ENCODE data around the gene CD68. TPM values are rescaled to one million over a fixed set of nuclear protein-coding genes. Genes with fewer than 3 reads are reported as not detected.

Gene CD68
- total RNA-seq, 2 experiments from 2014 or later, result 0.44 to 0.54 TPM

DNA sequence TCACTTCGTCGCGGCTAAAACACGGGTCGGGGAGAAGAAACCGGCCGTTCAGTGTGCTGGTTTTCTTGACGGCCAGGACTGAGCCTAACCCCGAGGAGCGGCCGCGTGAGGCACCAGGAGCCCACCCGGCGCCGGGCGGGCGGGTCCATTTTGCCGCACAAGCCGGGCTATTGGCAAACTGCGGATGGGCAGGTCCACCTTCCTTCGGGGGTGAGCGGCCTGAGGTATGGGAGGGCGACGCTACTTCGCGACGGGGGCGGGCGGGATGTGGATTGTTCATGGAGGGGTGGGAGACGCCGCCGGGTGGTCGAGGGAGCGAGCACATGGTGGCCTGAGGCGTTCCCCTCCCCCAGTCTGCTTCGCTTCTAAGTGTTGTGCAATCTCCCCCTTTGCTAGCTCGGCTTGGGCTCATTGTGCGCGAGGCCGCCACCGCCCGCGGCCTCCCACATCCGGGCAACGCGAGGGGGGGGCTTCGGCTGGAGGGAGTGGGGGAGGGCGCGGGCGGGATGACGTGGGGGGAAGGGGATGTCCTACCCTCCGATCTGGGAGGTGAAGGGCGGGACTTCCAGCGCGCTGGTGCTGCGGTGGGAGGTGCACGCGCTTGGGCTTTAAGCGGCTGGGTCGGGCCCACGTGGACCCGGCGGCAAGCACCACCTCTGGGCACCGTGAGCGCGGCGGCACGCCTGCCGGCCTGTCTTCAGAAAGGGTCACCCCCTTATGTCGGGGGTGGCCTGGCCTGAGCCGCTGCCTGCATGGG is 5.9 kb upstream of the CD68 start:
- no peaks in the 10 kb centered on the region for H3K9me3 ChIP-seq (ENCODE audit: low read length)
- intact Hi-C loops (cut with micrococcal nuclease; ENCODE audit: unreplicated experiment), result loop anchor here (1.0 to 5.0 kb wide), 4 partner anchors 41 to 331 kb away; partner anchors contain the start of genes FXR2, GABARAP, TP53 and WRAP53
- peaks cover 33% of the 10 kb centered on the region for H4K20me1 ChIP-seq (ENCODE audit: insufficient read depth, low read length)
- no peak overlapping the region for H2AFZ ChIP-seq (ENCODE audit: low read length)
- H3K36me3 ChIP-seq (ENCODE audit: insufficient read depth, low read length), result peaks cover 91% of the 10 kb centered on the region
- H3K4me1 ChIP-seq (ENCODE audit: insufficient read depth, low read length, poor library complexity, severe bottlenecking), result peaks cover 54% of the 10 kb centered on the region
- no peaks in the 10 kb centered on the region for H3K9me2 ChIP-seq (ENCODE audit: insufficient read depth, low read length)
- peak overlapping the region; percentile 99 for H3K4me3 ChIP-seq (ENCODE audit: low read depth, low read length, poor library complexity, severe bottlenecking)
- no TSS peak for BruUV-seq (replicated peaks)
- peaks cover 46% of the 10 kb centered on the region for H3K79me2 ChIP-seq (ENCODE audit: insufficient read depth, low read depth, low read length)
- POLR2A ChIA-PET, result interaction anchor here (0.6 to 1.2 kb wide), 4 partner anchors 10 to 13 kb away, joined by 3 to 5 read pairs (median 3); partner anchors contain the start of gene MPDU1
- H3K4me2 ChIP-seq (ENCODE audit: low read length), result peak overlapping the region; percentile 88
- DNase-seq (ENCODE audit: low spot score), result peak; percentile 92
- TF ChIP-seq, protein P1, sequence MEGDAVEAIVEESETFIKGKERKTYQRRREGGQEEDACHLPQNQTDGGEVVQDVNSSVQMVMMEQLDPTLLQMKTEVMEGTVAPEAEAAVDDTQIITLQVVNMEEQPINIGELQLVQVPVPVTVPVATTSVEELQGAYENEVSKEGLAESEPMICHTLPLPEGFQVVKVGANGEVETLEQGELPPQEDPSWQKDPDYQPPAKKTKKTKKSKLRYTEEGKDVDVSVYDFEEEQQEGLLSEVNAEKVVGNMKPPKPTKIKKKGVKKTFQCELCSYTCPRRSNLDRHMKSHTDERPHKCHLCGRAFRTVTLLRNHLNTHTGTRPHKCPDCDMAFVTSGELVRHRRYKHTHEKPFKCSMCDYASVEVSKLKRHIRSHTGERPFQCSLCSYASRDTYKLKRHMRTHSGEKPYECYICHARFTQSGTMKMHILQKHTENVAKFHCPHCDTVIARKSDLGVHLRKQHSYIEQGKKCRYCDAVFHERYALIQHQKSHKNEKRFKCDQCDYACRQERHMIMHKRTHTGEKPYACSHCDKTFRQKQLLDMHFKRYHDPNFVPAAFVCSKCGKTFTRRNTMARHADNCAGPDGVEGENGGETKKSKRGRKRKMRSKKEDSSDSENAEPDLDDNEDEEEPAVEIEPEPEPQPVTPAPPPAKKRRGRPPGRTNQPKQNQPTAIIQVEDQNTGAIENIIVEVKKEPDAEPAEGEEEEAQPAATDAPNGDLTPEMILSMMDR (conservative IDR thresholded peaks at IDR 0.05; ENCODE audit: low read length), result no peak
- no peak for TF ChIP-seq EZH2phosphoT487 (IDR thresholded peaks at IDR 0.05; ENCODE audit: borderline replicate concordance, low read depth, low read length)
- CTCF ChIA-PET (ENCODE audit: unreplicated experiment), result no interaction called here
- peak overlapping the region; percentile 94 for H3K27ac ChIP-seq (ENCODE audit: low read depth, low read length, poor library complexity, severe bottlenecking)

DNA sequence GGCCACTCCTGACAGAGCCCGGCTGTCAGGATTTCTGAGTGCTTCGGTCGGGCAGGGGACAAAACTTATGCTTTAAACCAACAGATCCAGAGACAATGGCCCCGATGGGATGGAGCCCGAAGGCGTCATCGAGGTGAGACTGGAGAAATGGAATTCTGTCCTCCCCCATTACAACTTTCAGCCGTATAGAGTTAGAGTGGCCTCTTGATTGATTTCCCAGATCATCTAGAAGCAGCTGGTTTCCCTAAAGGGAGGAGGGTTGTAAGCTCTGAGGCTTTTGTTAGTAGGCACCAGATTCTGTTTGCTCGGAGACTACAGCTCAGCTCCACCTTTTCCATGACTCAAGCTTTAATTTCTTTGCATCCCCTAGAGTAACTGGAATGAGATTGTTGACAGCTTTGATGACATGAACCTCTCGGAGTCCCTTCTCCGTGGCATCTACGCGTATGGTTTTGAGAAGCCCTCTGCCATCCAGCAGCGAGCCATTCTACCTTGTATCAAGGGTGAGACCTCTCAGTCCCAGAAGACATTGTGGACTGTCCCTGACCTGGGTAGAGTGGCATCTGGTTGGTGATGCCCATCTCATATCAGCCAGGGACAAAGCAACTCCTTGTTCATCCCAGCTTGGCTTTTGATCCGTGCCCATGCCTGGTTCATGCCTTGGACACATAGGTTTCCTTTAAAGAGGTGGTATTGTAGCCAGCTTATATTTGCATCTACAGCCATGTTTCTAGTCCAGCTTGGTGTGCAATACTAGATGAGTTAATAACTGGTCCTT is 5.1 kb upstream of the CD68 start:
- Histone ChIP-seq H3K4me1 (ENCODE audit: insufficient read depth, low read length, poor library complexity, severe bottlenecking) (peaks cover 63% of the 10 kb centered on the region), H4K20me1 (ENCODE audit: insufficient read depth, low read length) (peaks cover 33% of the 10 kb centered on the region), H3K9me3 (ENCODE audit: low read length) (no peaks in the 10 kb centered on the region), H3K79me2 (ENCODE audit: insufficient read depth, low read depth, low read length) (peaks cover 46% of the 10 kb centered on the region), H3K9me2 (ENCODE audit: insufficient read depth, low read length) (no peaks in the 10 kb centered on the region), H2AFZ (ENCODE audit: low read length) (no peak overlapping the region), H3K4me2 (ENCODE audit: low read length) (peak overlapping the region; percentile 88), H3K4me3 (ENCODE audit: low read depth, low read length, poor library complexity, severe bottlenecking) (peak overlapping the region; percentile 99), H3K27ac (ENCODE audit: low read depth, low read length, poor library complexity, severe bottlenecking) (peak overlapping the region; percentile 94), H3K36me3 (ENCODE audit: insufficient read depth, low read length) (peaks cover 92% of the 10 kb centered on the region)
- intact Hi-C loops (cut with micrococcal nuclease; ENCODE audit: unreplicated experiment), result loop anchor here (5.0 kb wide), 3 partner anchors 113 to 332 kb away; partner anchors contain the start of genes GABARAP, TP53 and WRAP53
- DNase-seq (ENCODE audit: low spot score), result no peak
- CTCF ChIA-PET (ENCODE audit: unreplicated experiment), result no interaction called here
- POLR2A ChIA-PET, result interaction anchor here (0.6 to 1.2 kb wide), 3 partner anchors 9 to 13 kb away, joined by 3 to 5 read pairs (median 3); partner anchors contain the start of gene MPDU1
- TF ChIP-seq EZH2phosphoT487 (IDR thresholded peaks at IDR 0.05; ENCODE audit: borderline replicate concordance, low read depth, low read length), result no peak
- TF ChIP-seq, protein P1 (conservative IDR thresholded peaks at IDR 0.05; ENCODE audit: low read length), result no peak
- BruUV-seq (replicated peaks), result no TSS peak

Data from OCI-LY7 (cell line).